ENCODE measurements around the gene PARM1. TPM values are rescaled to one million over a fixed set of nuclear protein-coding genes. Genes with fewer than 3 reads are reported as not detected.

Gene PARM1
- total and polyA plus RNA-seq, 9 of the 15 experiments (the other 6 are each of a cell fraction or from before 2014, with no cell fraction given) = 0.07 TPM; not detected in 8

DNA sequence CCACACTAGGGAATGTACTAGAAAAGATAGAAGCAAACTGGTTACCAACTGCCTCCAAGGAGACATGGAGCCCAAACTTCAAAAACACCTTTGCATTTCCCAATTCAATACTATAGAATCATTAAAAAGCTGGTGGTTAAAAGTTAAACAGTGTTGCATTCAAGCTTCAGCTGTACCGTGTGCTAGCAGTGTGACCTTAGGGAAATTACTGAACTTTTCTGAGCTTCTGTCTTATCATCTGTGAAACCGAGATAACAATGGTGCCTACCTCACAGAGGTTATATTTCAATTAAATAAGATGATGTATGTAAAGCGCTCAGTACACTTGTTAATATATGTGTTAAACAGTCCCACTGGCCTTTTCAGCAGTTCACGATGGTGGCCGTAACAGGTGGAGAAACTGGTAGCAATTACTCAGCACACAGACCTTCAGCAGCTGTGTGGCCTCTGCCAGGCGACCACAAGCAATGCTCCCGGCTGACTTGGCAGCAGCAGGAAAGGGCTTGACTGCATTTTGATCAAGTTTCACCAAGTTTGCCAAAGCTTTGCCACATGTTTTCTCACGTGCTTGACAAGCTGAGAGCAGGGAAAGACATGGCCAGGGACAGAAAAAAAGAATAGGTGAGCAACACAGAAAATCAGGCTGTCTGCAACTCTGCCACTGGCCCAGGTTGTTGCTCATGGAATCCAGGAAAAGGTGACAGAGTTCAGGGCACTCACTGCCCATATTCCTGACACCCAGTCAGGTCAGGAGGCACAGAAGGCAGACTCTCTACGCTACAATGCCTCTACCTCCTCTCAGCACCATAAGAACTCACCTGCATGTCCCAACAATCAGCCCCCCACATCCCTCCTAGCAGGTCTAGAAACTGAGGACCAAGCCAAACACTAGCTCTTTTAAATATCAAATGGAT is 72.1 kb downstream of the PARM1 start:
- Histone ChIP-seq H3K9me1 (ENCODE audit: control insufficient read depth, insufficient read depth, low read length) (no peaks in the 10 kb centered on the region), H3K27ac (ENCODE audit: extremely low read depth, low read depth, low read length) (no peak overlapping the region), H3K4me1 (replicated peaks in 1 of 2; ENCODE audit: control insufficient read depth in 2 of 2, insufficient read depth in 2 of 2, low read length in 2 of 2) (no peaks in the 10 kb centered on the region), H3K9me3 (replicated peaks; ENCODE audit: control insufficient read depth, insufficient read depth, low read depth, low read length) (no peaks in the 10 kb centered on the region), H3K4me2 (ENCODE audit: insufficient read depth, low read length) (no peak overlapping the region), H3K79me2 (ENCODE audit: control insufficient read depth, insufficient read depth, low read length) (no peaks in the 10 kb centered on the region), H3K9ac (ENCODE audit: insufficient read depth in 1 of 2, low read depth in 2 of 2, low read length in 2 of 2) (no peak overlapping the region), H3K36me3 (ENCODE audit: control insufficient read depth, insufficient read depth, low read length) (no peaks in the 10 kb centered on the region), H4K20me1 (replicated peaks; ENCODE audit: control insufficient read depth, insufficient read depth, low read length) (no peaks in the 10 kb centered on the region), H2AFZ (ENCODE audit: low read depth, low read length) (no peak overlapping the region), H3K27me3 (ENCODE audit: control insufficient read depth in 2 of 2, insufficient read depth in 2 of 2, low read length in 2 of 2) (no peaks in the 10 kb centered on the region), H3K4me3 (no peak overlapping the region)
- intact Hi-C loops (cut with micrococcal nuclease) (no loop called here), in situ Hi-C loops (cut with MboI) (no loop called here)
- FAIRE-seq (no peak), DNase-seq (ENCODE audit: extremely low read depth in 1 of 4, low spot score in 3 of 4) (no peak), ATAC-seq (no peak)
- POLR2A ChIA-PET = no interaction called here
- CTCF ChIA-PET (ENCODE audit: low intra/inter-chr PET ratio) = no interaction called here
- no TSS peak for BruUV-seq (replicated peaks)
- 2% methylated on average over 9 of the region's 9 CpGs for whole genome bisulfite sequencing (ENCODE audit: insufficient coverage, low coverage, missing lambda C conversion rate)
- TF ChIP-seq CREM (IDR thresholded peaks at IDR 0.05; ENCODE audit: low read depth) = no peak
- no peak for TF ChIP-seq RBM39 (optimal IDR thresholded peaks at IDR 0.05; ENCODE audit: low read depth, low read length)
- no peak for TF ChIP-seq NCOA4 (IDR thresholded peaks at IDR 0.05; ENCODE audit: partially characterized antibody)
- TF ChIP-seq, protein P1, sequence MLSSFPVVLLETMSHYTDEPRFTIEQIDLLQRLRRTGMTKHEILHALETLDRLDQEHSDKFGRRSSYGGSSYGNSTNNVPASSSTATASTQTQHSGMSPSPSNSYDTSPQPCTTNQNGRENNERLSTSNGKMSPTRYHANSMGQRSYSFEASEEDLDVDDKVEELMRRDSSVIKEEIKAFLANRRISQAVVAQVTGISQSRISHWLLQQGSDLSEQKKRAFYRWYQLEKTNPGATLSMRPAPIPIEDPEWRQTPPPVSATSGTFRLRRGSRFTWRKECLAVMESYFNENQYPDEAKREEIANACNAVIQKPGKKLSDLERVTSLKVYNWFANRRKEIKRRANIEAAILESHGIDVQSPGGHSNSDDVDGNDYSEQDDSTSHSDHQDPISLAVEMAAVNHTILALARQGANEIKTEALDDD (IDR thresholded peaks at IDR 0.05) = no peak
- no peak for TF ChIP-seq ETV6 (IDR thresholded peaks at IDR 0.05; ENCODE audit: borderline replicate concordance in 1 of 2, low read depth in 2 of 2, low read length in 1 of 2)
- no peak for TF ChIP-seq ETV6 (CRISPR knock-in tag; IDR thresholded peaks at IDR 0.05; ENCODE audit: borderline replicate concordance)
- no peak for TF ChIP-seq CXXC5 (CRISPR knock-in tag; IDR thresholded peaks at IDR 0.05)
- TF ChIP-seq KLF6 (CRISPR knock-in tag; IDR thresholded peaks at IDR 0.05; ENCODE audit: borderline replicate concordance) = no peak
- TF ChIP-seq HMGN3 (IDR thresholded peaks at IDR 0.05; ENCODE audit: borderline replicate concordance, extremely low read depth, insufficient read length, low read depth, low read length) = no peak
- TF ChIP-seq, protein P2, sequence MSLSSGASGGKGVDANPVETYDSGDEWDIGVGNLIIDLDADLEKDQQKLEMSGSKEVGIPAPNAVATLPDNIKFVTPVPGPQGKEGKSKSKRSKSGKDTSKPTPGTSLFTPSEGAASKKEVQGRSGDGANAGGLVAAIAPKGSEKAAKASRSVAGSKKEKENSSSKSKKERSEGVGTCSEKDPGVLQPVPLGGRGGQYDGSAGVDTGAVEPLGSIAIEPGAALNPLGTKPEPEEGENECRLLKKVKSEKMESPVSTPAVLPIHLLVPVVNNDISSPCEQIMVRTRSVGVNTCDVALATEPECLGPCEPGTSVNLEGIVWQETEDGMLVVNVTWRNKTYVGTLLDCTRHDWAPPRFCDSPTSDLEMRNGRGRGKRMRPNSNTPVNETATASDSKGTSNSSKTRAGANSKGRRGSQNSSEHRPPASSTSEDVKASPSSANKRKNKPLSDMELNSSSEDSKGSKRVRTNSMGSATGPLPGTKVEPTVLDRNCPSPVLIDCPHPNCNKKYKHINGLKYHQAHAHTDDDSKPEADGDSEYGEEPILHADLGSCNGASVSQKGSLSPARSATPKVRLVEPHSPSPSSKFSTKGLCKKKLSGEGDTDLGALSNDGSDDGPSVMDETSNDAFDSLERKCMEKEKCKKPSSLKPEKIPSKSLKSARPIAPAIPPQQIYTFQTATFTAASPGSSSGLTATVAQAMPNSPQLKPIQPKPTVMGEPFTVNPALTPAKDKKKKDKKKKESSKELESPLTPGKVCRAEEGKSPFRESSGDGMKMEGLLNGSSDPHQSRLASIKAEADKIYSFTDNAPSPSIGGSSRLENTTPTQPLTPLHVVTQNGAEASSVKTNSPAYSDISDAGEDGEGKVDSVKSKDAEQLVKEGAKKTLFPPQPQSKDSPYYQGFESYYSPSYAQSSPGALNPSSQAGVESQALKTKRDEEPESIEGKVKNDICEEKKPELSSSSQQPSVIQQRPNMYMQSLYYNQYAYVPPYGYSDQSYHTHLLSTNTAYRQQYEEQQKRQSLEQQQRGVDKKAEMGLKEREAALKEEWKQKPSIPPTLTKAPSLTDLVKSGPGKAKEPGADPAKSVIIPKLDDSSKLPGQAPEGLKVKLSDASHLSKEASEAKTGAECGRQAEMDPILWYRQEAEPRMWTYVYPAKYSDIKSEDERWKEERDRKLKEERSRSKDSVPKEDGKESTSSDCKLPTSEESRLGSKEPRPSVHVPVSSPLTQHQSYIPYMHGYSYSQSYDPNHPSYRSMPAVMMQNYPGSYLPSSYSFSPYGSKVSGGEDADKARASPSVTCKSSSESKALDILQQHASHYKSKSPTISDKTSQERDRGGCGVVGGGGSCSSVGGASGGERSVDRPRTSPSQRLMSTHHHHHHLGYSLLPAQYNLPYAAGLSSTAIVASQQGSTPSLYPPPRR (CRISPR knock-in tag; IDR thresholded peaks at IDR 0.05; ENCODE audit: borderline replicate concordance) = no peak
- no peak for TF ChIP-seq ZNF57 (CRISPR knock-in tag; IDR thresholded peaks at IDR 0.05)
- TF ChIP-seq ZNF124 (CRISPR knock-in tag; IDR thresholded peaks at IDR 0.05) = no peak
- TF ChIP-seq C11orf30 (IDR thresholded peaks at IDR 0.05; ENCODE audit: low read depth) = no peak
- TF ChIP-seq ZNF146 (CRISPR knock-in tag; IDR thresholded peaks at IDR 0.05; ENCODE audit: unreplicated experiment) = no peak
- TF ChIP-seq RBM22 (IDR thresholded peaks at IDR 0.05; ENCODE audit: low read depth, low read length, poor library complexity, severe bottlenecking) = no peak
- no peak for TF ChIP-seq HIVEP1 (CRISPR knock-in tag; IDR thresholded peaks at IDR 0.05)
- no peak for TF ChIP-seq EHMT2 (IDR thresholded peaks at IDR 0.05)
- TF ChIP-seq RBFOX2 (IDR thresholded peaks at IDR 0.05; ENCODE audit: low read depth, low read length) = no peak
